HT-29 (cell line): ENCODE data around the gene NRG3. TPM values are rescaled to one million over a fixed set of nuclear protein-coding genes. Genes with fewer than 3 reads are reported as not detected.

Experiments used
- DNase-seq: peaks from one replicate; pipeline ENCODE4 v3.0.0-alpha.2; 2015; ENCODE audit warnings: low spot score
- total RNA-seq: library from RNA; depleted of rRNA; stranded (reverse); fragments of >200 nt; shearing (Covaris generic); gene quantifications from 2 replicates; pipeline ENCODE4 v1.2.3, GENCODE V29; 2014

Gene NRG3
- total RNA-seq, 1 experiment from 2014 or later = not detected

DNA sequence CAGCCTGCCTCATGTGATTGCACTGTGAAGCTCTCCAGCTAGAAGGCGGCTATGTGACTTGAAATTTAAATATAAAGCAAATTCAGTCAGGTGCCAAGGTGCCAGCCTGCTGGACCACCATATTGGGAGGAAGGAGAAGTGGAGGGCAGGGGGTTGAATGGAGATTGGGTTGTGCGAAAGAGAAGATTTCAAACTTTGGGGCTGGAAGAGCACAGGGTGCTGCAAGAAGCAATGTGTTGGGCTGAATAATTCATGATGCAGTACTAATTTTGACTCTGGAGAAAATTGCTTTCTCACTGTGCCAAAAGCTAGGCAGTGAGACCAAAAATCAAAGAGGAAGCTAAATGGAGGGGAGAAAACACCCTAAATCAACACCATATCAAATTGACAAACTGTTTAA is 335.3 kb downstream of the NRG3 start:
- no peak for DNase-seq

DNA sequence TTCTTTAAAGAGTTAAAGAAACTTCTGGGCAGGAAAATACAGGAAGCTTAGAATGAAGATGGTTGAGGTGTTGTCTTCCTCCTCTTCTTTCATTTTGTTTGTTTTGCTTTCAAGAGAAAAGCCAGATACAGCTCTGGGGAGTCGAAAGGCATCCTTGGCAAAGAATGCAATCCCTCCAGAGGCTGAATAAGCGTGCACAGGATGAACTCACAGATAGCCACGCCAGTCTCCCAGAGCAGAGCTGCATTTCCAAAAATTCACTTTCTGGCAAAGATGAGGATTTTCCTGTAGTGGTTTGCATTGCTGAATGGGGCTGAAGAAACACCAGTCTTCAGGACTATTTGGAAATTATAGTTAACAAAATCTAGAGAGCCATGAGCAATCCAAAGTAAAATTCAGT is 336.4 kb downstream of the NRG3 start:
- DNase-seq = no peak

DNA sequence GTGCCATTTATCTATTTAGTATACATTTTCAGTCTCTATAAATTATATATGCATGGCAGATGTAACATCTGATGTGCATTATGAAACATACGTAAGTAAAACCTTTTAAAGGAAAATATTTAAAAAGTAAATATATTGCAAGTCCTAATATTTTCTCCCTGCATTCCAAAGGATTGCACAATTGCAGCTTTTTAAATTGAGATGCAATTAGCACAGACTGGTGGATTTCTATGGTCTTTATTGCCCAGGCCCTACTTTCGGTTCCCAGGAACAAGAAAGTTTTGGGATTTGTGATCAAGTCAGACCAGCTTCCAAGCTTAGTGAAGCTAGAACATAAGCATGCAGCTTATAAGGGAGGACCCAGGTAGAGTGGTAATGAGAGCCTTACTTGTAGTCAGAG is 337.8 kb downstream of the NRG3 start:
- DNase-seq = no peak

DNA sequence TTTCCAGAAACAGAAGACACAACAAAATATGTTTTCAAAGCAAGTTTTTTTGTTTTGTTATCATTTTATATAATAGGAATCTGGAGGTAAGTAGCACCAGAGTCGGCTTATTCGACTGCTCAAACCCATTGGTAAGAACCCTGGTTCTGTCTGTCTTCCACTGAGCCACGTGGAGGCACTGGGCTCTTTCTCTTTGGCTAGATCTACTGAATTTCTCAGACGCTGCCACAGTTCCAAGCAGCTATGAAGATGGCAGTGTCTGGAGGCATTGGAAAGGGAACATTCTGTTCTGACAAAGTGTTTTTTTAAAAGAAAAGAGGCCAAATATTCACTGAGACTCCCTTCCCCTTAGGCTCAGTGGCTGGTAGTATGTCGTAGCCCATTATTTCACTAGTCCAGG is 338.8 kb downstream of the NRG3 start:
- DNase-seq = no peak

DNA sequence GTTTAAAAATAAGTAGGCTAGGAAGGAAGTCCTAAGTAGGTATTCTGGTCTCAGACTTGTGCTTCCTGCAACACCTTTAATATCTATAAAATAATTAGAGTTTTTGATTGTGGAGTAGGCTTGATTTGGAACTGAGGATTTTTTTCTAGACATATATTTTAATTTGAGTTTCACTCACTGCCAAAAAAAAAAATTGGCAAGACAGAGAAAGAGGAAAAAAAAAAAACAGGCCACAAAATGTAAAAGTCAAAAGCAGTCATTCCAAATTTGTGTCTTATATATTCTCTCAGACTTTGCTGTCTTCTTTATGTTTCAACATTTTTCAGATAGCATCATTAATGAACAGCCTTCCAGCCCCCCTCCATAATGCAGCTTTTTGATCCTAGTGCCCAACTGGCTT is 346.1 kb downstream of the NRG3 start:
- no peak for DNase-seq

DNA sequence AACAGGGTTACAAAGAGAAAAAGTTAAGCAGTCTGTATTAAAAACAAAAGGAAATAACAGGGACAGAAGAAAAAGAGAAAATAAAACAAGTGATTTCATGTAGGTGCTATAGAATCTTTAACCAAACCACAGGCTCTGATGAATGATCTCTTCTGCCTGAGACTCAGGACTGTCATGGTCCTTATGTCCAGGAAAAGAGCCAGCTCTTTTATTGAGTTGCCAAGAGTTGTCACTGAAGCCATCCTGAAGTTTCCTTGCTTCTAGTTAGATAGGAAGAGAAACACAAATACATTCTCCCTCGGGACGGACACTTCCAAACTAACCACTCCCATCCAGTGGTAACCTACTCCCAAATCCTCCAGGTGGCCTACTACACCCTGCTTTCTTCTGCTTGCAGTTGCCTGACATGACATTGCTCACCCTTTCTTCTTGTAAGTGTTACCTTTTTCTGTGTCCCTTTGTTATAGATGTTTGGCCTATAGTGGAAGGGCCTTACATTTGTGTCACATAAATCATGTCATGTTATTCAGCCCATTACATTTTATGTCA is 346.7 kb downstream of the NRG3 start:
- no peak for DNase-seq

DNA sequence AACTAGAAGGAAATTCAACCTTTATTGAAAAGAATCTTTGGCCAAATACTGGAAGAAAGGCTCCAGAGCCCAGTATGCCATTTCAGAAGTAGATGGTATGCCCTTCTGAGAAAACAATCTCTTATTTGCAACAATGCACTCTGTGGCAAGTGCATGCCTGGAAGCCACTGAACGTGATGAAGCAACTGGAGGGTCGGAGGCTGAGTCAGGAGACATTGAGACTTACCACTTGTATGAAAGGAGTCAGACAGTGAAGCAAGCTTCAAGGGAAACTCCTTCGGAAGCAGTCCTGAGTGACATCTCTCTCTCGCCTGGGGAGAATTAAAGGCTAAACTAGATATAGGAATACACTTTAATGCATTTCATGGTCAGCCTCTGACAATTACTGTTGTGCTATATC is 353.7 kb downstream of the NRG3 start:
- no peak for DNase-seq

DNA sequence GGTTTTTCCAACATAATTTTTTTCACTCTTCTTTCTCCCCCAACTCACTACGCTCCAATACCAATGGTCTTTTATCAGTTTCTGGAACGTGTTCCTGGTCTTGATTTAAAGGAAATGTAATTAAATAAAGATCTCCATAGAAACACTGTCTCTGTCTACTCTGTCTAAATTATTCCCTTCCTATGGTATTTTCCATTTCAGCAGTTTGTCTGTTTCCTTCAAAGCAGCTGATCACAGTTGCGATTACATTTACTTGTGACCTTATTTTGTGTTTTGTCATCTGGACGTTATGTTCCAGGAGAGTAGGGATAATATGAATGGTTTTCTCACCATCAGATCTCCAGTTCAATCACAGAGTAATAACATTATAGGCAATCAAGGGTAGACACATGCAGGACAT is 359.2 kb downstream of the NRG3 start:
- DNase-seq = no peak

DNA sequence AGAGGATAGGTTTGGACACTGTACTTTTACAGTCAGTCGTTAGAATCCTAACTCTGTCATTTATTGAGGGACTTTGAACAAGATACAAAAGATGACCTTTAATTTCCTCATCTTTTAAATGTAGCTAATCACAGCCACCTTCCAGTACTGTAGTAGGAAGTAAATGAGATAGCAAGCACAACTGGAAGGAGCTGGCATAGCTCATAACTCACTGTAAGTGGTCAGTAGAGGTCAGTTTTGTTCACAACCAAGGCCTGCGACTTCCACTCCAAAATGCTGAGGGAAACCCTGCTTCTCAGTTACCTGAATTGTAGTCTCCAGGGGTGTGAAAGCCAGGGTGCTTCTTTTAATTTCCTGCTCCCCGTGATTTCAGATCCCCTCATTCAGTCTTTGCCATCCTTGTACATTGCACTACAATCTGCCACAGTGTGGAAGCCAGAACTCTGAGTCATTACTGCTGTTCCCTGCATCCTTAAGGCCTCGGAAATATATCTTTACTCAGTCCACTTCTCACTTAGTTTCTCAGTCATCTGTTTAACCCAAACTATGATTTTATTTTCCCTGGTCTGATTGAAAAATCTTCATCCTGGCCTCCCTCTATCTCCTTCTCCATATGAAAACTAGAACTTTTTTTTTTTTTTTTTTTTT is 361.2 kb downstream of the NRG3 start:
- DNase-seq = no peak

GRCh38 chr10:82238291-82238690 is 363.3 kb downstream of the NRG3 start:
- no peak for DNase-seq

DNA sequence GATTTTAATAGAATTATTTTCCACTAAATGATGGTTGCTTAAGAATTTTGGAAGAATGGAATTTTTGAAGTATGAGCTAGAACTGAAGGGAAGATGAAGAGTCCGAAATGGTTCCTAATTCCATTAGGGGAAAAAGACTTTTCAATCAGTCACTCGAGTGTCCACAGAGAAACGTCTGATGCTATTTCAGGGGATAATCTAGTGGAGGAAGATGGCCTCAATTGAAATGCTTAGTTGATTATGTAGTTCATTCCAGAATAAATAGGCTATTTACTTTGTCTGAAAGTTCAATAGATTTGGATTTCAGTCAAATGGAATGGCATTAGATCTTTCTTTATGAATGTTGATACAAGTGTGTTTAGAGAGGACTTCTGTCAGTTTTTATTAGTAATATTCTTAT is 365.4 kb downstream of the NRG3 start:
- DNase-seq = no peak

- DNase-seq = no peak
Measured at GRCh38 chr10:82242778-82243177, 367.8 kb downstream of the NRG3 start.

DNA sequence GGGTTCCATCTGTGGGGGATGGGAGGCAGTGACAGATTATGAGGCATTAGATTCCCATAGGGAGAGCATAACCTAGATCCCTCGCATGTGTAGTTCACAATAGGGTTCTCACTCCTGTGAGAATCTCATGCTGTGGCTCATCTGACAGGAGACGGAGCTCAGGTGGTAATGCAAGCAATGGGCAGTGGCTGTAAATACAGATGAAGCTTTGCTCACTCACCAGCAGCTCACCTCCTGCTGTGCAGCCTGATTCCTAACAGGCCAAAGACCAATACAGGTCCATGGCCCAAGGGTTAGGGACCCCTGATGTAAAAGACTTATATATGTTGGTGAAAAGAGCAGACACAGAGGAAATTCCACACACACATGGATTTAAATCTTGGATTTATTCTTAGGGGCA is 370.2 kb downstream of the NRG3 start:
- DNase-seq = no peak

GRCh38 chr10:82245906-82246560 is 371.0 kb downstream of the NRG3 start:
- DNase-seq = no peak

DNA sequence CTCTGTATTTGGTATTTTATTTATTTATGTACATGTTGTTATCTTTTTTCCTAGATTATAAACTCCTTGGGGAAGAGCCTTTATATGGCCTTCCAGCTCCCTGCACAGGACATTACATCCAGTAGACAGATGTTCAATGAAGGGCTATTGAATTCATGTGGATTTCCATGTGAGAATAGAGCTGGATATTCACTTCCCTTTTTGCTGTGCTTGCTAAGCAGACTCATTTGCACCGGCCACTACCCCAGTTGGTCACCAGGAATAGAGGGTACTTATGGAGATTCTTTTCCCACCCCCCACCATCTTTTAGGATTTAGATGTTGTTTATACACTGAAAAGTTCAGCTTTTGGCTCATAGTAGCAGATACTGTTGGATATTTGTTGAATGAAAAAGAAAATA is 374.1 kb downstream of the NRG3 start:
- DNase-seq = no peak

DNA sequence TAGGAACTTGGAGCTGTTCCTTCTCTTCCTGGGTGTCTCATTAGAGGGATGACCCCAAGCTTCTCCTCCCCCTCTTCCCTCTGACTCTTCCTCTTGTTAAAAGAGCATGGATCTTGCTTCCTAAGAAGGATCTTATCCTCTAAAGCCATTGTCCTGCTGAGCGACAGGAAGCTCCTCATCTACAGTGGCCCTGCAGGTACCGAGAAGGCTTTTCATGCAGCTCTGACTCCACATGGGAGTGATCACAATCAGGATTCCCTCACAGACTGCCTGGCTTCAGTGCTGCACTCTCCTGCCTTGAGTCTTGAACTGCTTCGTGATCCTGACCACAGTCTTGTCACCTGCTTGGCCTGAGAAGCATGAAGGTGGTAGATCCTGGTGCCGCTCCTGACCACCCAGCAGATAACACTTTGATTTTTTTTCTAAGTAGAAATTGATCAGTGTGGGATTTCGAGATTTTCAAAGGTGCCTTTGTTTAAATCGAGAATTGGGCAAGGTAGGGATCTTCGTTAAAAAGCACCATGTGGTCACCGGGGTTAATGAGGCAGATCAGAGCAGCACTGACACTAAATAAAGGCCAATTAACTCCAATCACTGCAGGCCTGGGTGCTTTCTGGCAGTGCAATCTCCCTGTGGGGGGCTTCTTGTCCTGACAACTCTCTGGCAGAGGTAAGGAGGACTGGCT is 376.4 kb downstream of the NRG3 start:
- no peak for DNase-seq

DNA sequence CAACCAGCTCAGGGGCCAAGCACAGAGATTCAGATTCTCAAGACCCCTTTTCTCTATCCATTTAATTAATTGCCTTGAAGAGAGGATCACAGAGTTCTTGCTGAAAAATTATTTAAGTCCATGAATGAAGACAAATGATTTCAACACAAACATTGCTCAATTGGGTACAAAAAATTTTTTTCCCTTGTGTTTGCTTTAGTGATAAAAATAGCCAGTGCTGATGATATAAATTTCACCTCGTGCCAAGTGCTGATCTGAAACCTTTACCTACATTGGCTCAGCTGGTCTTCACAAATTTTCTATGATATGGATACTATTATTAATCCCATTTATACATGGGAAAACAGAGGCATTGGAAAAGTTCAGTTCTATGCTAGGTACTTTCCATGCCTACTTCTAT is 377.1 kb downstream of the NRG3 start:
- no peak for DNase-seq

DNA sequence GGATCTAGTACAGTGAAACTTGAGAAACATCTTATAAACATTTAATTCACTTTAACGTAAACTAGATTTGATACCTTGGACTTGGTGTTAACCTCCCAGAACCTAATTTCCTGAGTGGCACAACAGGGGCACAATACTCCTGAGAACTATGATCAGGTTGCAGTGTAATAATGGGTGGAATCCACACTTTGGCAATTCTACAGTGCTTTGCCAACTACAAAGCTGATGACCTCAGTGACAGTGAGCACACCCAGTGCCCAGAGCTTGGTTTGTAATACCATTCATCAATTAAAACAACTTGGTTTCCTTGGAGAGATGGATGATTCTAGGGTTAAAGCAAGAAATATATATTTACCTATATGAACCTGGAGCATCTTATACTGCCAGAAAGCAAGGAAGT is 379.2 kb downstream of the NRG3 start:
- no peak for DNase-seq

- no peak for DNase-seq
Measured at GRCh38 chr10:82256275-82256674, 381.3 kb downstream of the NRG3 start.

GRCh38 chr10:82266438-82266837 is 391.4 kb downstream of the NRG3 start:
- no peak for DNase-seq

DNA sequence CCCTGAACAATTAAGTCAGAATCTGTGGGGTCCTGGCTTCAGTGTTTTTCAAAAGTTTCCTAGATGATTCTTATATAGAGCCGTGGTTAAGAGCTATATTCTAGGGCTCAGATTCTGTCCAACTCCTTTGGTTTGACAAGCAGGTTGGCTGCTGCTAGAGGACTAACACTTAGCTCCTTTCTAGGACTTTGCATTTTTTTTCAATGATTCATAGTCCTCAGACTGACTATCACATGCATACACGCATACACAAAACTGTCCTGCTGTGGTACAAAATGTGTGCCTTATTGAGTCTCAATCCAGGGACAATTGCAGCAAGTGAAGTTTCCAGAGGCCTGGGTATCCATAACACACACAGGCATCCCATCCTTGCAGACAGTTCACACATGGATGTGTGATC is 392.0 kb downstream of the NRG3 start:
- no peak for DNase-seq

DNA sequence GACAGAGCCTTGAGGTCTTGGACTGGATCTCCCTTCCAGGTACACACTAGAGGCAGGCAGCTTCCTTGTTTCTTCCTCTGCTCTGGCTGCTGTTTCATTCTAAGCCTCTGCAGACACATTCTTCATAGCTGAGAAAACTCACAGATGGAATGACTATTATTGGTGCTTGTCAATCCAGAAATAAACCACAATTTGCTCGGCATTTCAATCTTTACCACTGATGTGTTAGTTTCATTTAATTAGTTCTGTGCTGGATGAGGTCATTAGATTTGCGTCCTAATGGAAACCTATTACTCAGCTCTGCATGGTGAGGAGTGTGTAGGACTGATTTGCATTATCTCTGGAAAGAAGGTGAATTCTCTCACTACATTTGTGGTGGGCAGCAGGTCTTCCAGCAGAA is 392.5 kb downstream of the NRG3 start:
- DNase-seq = no peak

- DNase-seq = no peak
Measured at GRCh38 chr10:82267960-82268359, 393.0 kb downstream of the NRG3 start.
